Adrenal gland (tissue), 12 donors: ENCODE measurements around the gene CKMT2. TPM values are rescaled to one million over a fixed set of nuclear protein-coding genes. Genes with fewer than 3 reads are reported as not detected.

ENCODE experiments used
- DNase-seq, 7 donors: peaks; one replicate each; pipeline ENCODE4 v3.0.0-alpha.2; 2019 to 2020
- H3K27ac ChIP-seq, 5 donors: fragments of 200-600 bp; sonication (generic) in 4 of 5; 1 replicate in 3 of 5; 2 replicates in 2 of 5; pipeline versions ENCODE4 v1.5.1 to v1.8.0; 2016 to 2020; ENCODE audit warnings: mild to moderate bottlenecking in 1 of 5
- H3K27me3 ChIP-seq: fragments of 200-600 bp; 2 replicates; pipeline ENCODE4 v1.8.0; 2021
- H3K36me3 ChIP-seq, 2 donors: fragments of 200-600 bp; replicated peaks in 1 of 2; 1 replicate in 1 of 2; 2 replicates in 1 of 2; pipeline versions ENCODE4 v1.5.1 to v1.8.0; 2018 to 2022
- H3K4me1 ChIP-seq, 2 donors: fragments of 200-600 bp; replicated peaks in 1 of 2; 1 replicate in 1 of 2; 2 replicates in 1 of 2; pipeline versions ENCODE4 v1.5.1 to v1.8.0; 2018 to 2021
- H3K4me3 ChIP-seq, 4 donors: fragments of 200-600 bp; sonication (generic) in 3 of 4; one replicate each; pipeline ENCODE4 v1.5.1; 2016 to 2018
- H3K9me3 ChIP-seq, 3 donors: fragments of 200-600 bp; sonication (generic) in 1 of 3; replicated peaks in 1 of 3; 1 replicate in 2 of 3; 2 replicates in 1 of 3; pipeline versions ENCODE4 v1.5.1 to v1.8.0; 2016 to 2021
- POLR2A ChIP-seq, 2 donors: fragments of 450-650 bp; IDR thresholded peaks; one replicate each; pipeline ENCODE4 v1.6.1; 2017; ENCODE audit warnings: antibody characterized with exemption in 2 of 2, mild to moderate bottlenecking in 2 of 2, moderate library complexity in 1 of 2
- WGBS, 4 donors: extraction: QIAGEN DNeasy Blood & Tissue Kit in 2 of 4; methylation state at CpG; one replicate each; pipeline versions ENCODE4 v1.1.5 to v1.1.7; 2013 to 2017; 5-methylcytosine and 5-hydroxymethylcytosine counted together
- intact Hi-C, 2 donors: fragments of 100-400 bp; cut with DNase I; formaldehyde crosslinking; loops; one replicate each; pipeline versions ENCODE4 v1.14.1 to v1.15.0; 2022 to 2023
- polyA plus RNA-seq, 3 donors: library from polyadenylated mRNA; stranded (reverse); fragments of 200-250 nt in 2 of 3; fragments of 350-450 nt in 1 of 3; fragmentation: Illumina TruSeq in 1 of 3; extraction: RNeasy Lipid Tissue Mini Kit (QIAGEN cat#74804) in 1 of 3; gene quantifications; one replicate each; pipeline ENCODE4 v1.2.3, GENCODE V29; 2013 to 2014
- total RNA-seq, 9 donors: library from RNA; depleted of rRNA in 4 of 9; stranded (reverse); fragments of >200 nt in 4 of 9; fragments of 120-200 nt in 1 of 9; fragmentation: NEBNext Ultra II Directional in 1 of 9; extraction: Animal tissue kit (Norgen Biotek cat#: 25700) in 1 of 9; gene quantifications; one replicate each; pipeline versions ENCODE4 v1.1.0 to v1.2.4, GENCODE V29; 2013 to 2023
- TF ChIP-seq, protein P1 (sequence below), 6 experiments: fragments of 450-650 bp in 4 of 6; fragments of 200-600 bp in 2 of 6; sonication (generic) in 1 of 6; IDR thresholded peaks; 1 replicate in 5 of 6; 2 replicates in 1 of 6; pipeline versions ENCODE4 v1.5.1 to v1.8.0; 2016 to 2021; ENCODE audit warnings: antibody characterized with exemption in 6 of 6, mild to moderate bottlenecking in 2 of 6, moderate library complexity in 1 of 6
- donor health status: healthy with polysubstance abuse.
- donor health status: Bipolar disorder and iron deficiency.
- donor health status: DM: yes; HTN: yes; CAD: no.
- donor health status: DM: no; HTN: no; CAD: no.
- donor health status: DM: no; HTN: no; CAD: no.
- donor health status: DM: yes; HTN: yes; CAD: no.

CKMT2 gene
- total and polyA plus RNA-seq, 12 donors, result 22.5 to 112 (median 49.9) TPM

- Histone ChIP-seq H3K27ac (no peak overlapping the region), H3K9me3 (no peaks in the 10 kb centered on the region), H3K4me1 (no peaks in the 10 kb centered on the region), H3K4me3 (no peak overlapping the region), H3K27me3 (no peaks in the 10 kb centered on the region), H3K36me3 (no peaks in the 10 kb centered on the region)
- no peak for TF ChIP-seq POLR2A (IDR thresholded peaks at IDR 0.05)
- TF ChIP-seq, protein P1, sequence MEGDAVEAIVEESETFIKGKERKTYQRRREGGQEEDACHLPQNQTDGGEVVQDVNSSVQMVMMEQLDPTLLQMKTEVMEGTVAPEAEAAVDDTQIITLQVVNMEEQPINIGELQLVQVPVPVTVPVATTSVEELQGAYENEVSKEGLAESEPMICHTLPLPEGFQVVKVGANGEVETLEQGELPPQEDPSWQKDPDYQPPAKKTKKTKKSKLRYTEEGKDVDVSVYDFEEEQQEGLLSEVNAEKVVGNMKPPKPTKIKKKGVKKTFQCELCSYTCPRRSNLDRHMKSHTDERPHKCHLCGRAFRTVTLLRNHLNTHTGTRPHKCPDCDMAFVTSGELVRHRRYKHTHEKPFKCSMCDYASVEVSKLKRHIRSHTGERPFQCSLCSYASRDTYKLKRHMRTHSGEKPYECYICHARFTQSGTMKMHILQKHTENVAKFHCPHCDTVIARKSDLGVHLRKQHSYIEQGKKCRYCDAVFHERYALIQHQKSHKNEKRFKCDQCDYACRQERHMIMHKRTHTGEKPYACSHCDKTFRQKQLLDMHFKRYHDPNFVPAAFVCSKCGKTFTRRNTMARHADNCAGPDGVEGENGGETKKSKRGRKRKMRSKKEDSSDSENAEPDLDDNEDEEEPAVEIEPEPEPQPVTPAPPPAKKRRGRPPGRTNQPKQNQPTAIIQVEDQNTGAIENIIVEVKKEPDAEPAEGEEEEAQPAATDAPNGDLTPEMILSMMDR (IDR thresholded peaks at IDR 0.05), result no peak
- intact Hi-C loops, result no loop called here
- WGBS, 4 donors, result 89 to 93% (median 90%) methylated on average over 3 of the region's 3 CpGs
- DNase-seq, result no peak
Observed at GRCh38 chr5:81203729-81204128, 29.4 kb upstream of the CKMT2 start.

DNA sequence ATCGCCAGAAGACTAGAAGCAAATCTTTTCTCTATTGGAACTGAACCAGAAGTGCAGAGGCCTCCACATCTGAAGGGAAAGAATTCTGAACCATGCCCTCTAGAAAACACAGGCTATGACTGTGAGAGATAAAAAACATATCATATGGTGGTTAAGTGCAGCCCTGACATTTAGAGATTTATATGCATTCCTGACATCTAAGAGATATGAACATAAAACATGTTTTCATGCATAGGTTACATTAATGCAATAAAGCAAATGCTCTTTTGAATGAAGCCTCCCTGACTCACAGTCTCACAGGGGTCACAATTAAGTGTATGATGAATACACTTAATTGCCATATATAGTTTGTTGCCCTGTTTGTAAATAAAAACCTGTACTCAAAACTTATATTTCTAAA, 28.9 kb upstream of the CKMT2 start:
- intact Hi-C loops, result no loop called here
- TF ChIP-seq, protein P1 (IDR thresholded peaks at IDR 0.05), result no peak
- TF ChIP-seq POLR2A (IDR thresholded peaks at IDR 0.05), result no peak

DNA sequence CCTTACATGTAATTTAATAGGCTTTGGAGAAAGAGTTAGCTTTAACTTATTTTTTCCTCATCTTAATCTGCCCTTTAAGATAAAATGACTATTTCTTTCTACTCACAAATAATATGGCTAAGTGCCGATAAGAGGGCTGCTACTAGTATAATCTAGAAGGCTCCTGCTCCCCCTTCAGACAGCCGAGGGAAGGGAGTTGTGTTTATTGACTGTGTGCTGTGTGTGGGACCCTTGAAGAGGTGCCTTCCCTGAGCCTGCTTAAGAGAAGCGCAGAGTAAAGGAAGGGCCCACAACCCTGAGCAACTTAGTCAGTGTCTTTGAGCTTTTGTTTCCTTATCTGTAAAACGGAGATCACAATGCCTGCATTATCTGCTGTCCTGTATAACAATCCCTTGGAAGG, 28.1 kb upstream of the CKMT2 start:
- intact Hi-C loops, result no loop called here
- TF ChIP-seq POLR2A (IDR thresholded peaks at IDR 0.05), result no peak
- TF ChIP-seq, protein P1 (IDR thresholded peaks at IDR 0.05), result no peak
- WGBS, 4 donors, result 67 to 89% (median 83%) methylated on average over 4 of the region's 4 CpGs

More for the DNA sequence above, 28.9 kb upstream of the CKMT2 start:
- Histone ChIP-seq H3K27me3 (no peaks in the 10 kb centered on the region), H3K9me3 (no peaks in the 10 kb centered on the region), H3K36me3 (no peaks in the 10 kb centered on the region), H3K4me1 (no peaks in the 10 kb centered on the region), H3K4me3 (no peak overlapping the region), H3K27ac (no peak overlapping the region)
- 85 to 93% (median 89%) methylated on average over 1 of the region's 1 CpG for WGBS, 4 donors
- no peak for DNase-seq

DNA sequence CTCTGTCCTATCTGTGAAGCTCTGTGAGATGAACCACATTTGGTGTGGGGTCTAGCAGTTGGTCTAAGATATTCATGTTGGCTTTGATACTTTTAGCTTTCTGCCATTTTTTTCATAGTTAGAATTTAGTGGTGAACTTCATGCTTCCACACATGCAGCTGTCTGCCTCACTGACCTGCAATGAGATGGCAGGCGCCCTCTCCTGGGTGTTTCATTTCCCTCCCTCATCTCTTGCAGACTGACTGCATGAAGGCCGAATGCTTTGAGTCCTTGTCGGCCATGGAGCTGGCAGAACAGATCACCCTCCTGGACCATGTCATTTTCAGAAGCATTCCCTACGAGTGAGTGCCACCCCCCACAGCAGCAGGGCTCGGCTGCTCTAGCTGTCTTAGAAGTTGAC, 26.1 kb upstream of the CKMT2 start:
- intact Hi-C loops, result no loop called here
- Histone ChIP-seq H3K27me3 (no peaks in the 10 kb centered on the region), H3K27ac (no peak overlapping the region), H3K36me3 (no peaks in the 10 kb centered on the region), H3K9me3 (no peaks in the 10 kb centered on the region), H3K4me3 (no peak overlapping the region), H3K4me1 (no peaks in the 10 kb centered on the region)
- 59 to 73% (median 69%) methylated on average over 5 of the region's 5 CpGs for WGBS, 4 donors
- TF ChIP-seq, protein P1 (IDR thresholded peaks at IDR 0.05), result no peak
- TF ChIP-seq POLR2A (IDR thresholded peaks at IDR 0.05), result no peak
- no peak for DNase-seq

More for the DNA sequence above, 28.1 kb upstream of the CKMT2 start:
- no peaks in the 10 kb centered on the region for H3K36me3 ChIP-seq
- no peak overlapping the region for H3K27ac ChIP-seq
- no peaks in the 10 kb centered on the region for H3K27me3 ChIP-seq
- DNase-seq, result no peak
- H3K9me3 ChIP-seq, result no peaks in the 10 kb centered on the region
- no peaks in the 10 kb centered on the region for H3K4me1 ChIP-seq
- no peak overlapping the region for H3K4me3 ChIP-seq
